Measurements from ENCODE around the gene DDI2.
"Not testable (repeated sequence)": the region's sequence is repeated elsewhere in the genome, so short reads cannot be mapped to it uniquely, and the experiment has no call there.

The DDI2 gene

GRCh38 chr1:15680561-15681348 is 63.5 kb downstream of the DDI2 start:
- DNase-seq = peak; percentile 77

- no peak for DNase-seq
These were observed 64.4 kb downstream of the DDI2 start for GRCh38 chr1:15681349-15682292.

- DNase-seq = no peak
These were observed 65.7 kb downstream of the DDI2 start for GRCh38 chr1:15682936-15683341.

- DNase-seq = no peak
These were observed 66.2 kb downstream of the DDI2 start for GRCh38 chr1:15683345-15684039.

- peak; percentile 64 for DNase-seq
These were observed 66.8 kb downstream of the DDI2 start, which contains the start of gene PLEKHM2 for GRCh38 chr1:15684042-15684461. Gene PLEKHM2 (plus strand): TSS chr1:15684320. CDS start chr1:15684559, 239 bp downstream.

- peak; percentile 38 for DNase-seq
These were observed 67.4 kb downstream of the DDI2 start for GRCh38 chr1:15684468-15685291.

- DNase-seq = no peak
These were observed 68.6 kb downstream of the DDI2 start for GRCh38 chr1:15685820-15686219.

GRCh38 chr1:15687446-15687845 is 70.2 kb downstream of the DDI2 start:
- peak; percentile 17 for DNase-seq

GRCh38 chr1:15690317-15690716 is 73.1 kb downstream of the DDI2 start:
- no peak for DNase-seq

GRCh38 chr1:15691434-15692032 is 74.3 kb downstream of the DDI2 start:
- DNase-seq = no peak

- no peak for DNase-seq
These were observed 74.9 kb downstream of the DDI2 start for GRCh38 chr1:15692121-15692682.

- no peak for DNase-seq
These were observed 76.1 kb downstream of the DDI2 start for GRCh38 chr1:15693371-15693770.

GRCh38 chr1:15696956-15697521 is 79.8 kb downstream of the DDI2 start:
- DNase-seq = peak; percentile 58

GRCh38 chr1:15698201-15698600 is 80.9 kb downstream of the DDI2 start:
- no peak for DNase-seq

GRCh38 chr1:15699321-15699720 is 82.1 kb downstream of the DDI2 start:
- not testable (repeated sequence) for DNase-seq

- DNase-seq = no peak
These were observed 83.2 kb downstream of the DDI2 start for GRCh38 chr1:15700508-15700907.

- DNase-seq = no peak
These were observed 84.5 kb downstream of the DDI2 start for GRCh38 chr1:15701784-15702183.

- no peak for DNase-seq
These were observed 85.7 kb downstream of the DDI2 start for GRCh38 chr1:15702722-15703550.

- DNase-seq = no peak
These were observed 86.3 kb downstream of the DDI2 start for GRCh38 chr1:15703562-15703961.

Measured in activated CD4-positive, alpha-beta T cell treated with anti-CD3 and anti-CD28 coated beads, Interleukin-10, Interleukin-2, amounts not matched to agents 100 ng/mL and 50 ng/mL, durations not matched to agents 16 hours and 8 hours (primary cell).